IPS DF 4.7 (cell line): ENCODE measurements around the gene KCNE4.
A peak's percentile ranks its signal among the peaks of the same experiment; 100 is the strongest.

ENCODE experiments used
- DNase-seq: peaks from one replicate; pipeline ENCODE4 v3.0.0-alpha.2; 2013; ENCODE audit warnings: low spot score; ENCODE audit errors: extremely low read depth

The KCNE4 gene

GRCh38 chr2:223084873-223085272 lies 32.9 kb downstream of the KCNE4 start:
- DNase-seq, result no peak

DNA sequence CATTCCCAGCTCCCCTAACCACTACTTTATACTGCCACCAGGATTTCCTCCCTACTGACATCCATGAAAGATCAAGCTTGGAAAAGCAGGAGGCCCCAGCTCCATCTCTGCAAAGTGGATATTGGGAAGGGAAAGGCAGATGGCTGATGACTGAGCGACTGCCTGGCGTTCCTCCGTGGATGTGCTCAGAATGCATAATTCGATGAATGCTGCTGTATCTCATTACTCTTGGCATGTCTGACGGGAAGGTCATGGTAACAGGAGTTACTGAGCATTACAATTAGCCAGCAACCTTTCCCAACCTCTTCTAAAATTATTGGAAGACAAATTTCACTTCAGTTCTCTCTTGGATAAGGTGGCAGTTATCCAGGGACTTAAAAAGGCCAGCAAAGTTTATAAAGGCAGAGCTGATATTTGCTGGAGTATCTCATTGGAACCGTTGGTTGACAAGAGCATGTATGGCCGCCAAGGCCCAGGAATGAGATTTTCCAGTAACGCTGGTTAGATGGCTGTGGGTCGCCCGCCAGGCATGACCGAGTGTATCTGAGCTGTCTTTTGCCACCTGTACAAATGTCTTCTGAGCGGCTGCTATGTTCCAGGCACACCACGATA lies 34.5 kb downstream of the KCNE4 start:
- DNase-seq, result no peak

- DNase-seq, result no peak
These were observed 35.5 kb downstream of the KCNE4 start for GRCh38 chr2:223087466-223087865.

- DNase-seq, result no peak
These were observed 36.9 kb downstream of the KCNE4 start for GRCh38 chr2:223088866-223089265.

- no peak for DNase-seq
These were observed 38.0 kb downstream of the KCNE4 start for GRCh38 chr2:223090039-223090438.

GRCh38 chr2:223090540-223091235 lies 38.7 kb downstream of the KCNE4 start:
- no peak for DNase-seq

DNA sequence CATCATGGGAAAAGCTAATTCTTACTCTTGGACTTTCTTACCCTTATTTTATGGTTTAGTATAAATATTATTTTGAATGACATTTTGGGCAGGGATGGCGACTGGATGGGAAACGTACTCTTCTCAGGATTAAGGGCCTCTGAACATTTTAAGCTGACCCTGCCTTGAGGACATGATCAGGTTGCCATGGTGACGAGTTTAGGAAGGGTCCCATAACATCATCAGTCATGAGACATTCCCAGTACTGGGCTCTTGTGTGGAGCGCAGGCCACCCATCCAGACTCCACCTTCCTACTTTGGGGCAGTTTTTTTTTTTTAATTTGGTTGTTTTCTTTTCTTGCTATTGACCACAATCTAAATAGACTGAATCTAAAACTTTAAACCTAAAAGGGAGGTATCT lies 40.7 kb downstream of the KCNE4 start:
- DNase-seq, result no peak

- DNase-seq, result no peak
These were observed 41.6 kb downstream of the KCNE4 start for GRCh38 chr2:223093436-223094241.

DNA sequence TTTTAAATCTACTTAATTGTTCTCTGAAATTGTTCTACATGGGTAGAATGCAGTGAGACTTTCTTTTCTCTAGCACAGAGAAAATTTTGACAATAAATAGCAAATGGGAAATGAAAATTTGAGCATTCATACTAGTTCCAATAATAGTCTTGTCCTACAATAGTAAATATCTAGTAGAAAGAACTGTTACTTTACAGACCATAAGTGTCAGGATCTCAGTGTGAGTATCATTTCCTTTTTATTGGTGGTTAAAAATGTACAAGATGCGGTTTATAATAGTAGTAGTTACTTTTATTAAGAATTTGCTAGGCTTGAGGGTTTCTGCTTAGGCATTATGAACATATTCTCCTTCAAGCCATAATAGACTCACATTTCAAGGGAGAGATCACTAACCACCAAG lies 43.2 kb downstream of the KCNE4 start:
- no peak for DNase-seq

DNA sequence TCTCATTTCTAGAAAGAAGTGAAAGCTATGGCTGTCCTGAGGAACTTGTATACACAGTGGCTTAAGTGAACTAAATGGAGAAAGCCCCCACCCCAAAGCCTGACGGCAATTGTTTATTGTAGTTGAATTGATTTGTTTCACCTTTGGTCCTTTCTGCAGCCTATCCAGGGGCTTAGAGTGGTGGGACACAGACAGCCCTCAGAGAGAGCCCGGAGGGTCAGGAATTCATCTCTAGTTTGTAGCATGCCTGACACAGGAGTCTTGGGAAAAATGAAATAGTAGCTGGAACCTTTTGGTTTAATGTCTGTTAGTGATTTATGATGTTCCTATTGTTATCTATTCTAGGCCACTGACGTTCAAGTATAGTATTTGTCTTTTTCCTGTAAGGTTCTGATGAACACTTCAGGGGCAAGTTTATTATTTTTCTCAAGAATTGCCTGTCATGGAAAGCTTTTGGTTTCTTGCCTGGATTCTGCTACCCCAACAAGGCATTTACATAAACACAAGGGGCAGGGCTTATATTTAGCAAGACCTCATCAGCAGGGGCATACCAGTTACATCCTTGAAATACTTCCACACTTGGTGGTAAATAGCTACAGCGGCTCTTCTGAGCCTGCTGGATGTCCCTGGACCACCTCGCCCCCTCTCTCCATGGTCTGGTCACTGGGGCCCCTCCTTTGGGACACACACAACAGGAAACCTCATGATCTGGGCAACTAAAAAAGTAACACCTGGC lies 44.4 kb downstream of the KCNE4 start:
- DNase-seq, result no peak

DNA sequence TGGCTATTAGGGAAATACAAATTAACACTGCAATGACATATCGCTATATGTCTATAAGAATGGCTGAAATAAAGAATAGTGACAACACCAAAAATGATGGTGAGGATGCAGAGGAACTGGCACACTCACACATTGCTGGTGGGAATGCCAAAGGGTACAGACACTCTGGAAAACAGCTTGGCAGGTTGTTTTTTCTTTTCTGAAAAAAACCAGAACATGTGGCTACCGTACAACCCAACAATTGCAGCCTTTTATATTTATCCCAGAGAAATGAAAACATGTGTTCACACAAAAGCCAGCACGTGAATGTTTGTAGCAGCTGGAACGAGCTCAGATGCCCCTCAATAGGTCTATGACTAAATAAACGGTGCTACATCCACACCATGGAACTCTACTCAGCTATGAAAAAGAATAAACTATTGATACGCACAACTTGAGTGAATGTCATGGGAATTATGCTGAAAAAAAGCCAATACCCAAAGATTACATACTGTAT lies 45.9 kb downstream of the KCNE4 start:
- no peak for DNase-seq

- DNase-seq, result no peak
These were observed 47.6 kb downstream of the KCNE4 start for GRCh38 chr2:223099561-223099960.

GRCh38 chr2:223100061-223100511 lies 48.1 kb downstream of the KCNE4 start:
- no peak for DNase-seq

DNA sequence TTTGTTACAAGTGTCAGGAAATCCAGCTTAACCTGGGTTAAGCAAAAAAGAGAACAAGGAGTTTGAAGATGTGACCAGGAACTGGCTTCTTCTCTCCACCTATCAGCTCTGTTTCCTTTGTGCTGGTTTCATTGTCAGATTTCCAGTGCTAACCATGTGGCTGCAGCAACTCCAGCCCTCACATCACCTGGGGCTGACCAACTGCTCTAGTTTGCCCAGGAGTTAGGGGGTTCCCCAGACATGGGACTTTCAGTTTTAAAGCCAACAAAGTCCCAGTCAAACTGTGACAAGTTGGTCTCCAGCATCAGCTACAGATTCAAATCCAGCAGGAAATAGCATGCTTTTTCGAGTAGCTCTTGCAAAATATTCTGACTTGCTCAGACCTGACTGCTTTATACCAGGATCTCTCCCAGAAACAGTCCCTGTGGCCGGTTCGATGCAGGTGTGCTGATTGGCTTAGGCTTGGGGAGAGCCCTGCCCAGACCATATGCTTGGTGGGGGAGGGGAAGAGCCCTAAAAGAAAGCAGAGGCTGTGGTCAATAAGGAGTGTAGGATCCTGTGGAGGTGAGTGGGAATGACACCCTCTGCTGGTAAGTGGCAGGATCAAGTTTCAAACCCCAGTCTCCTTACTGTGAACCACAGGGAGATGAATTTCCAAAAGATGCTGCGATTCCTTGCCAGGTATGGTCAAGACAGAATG lies 49.5 kb downstream of the KCNE4 start:
- peak; percentile 90 for DNase-seq

DNA sequence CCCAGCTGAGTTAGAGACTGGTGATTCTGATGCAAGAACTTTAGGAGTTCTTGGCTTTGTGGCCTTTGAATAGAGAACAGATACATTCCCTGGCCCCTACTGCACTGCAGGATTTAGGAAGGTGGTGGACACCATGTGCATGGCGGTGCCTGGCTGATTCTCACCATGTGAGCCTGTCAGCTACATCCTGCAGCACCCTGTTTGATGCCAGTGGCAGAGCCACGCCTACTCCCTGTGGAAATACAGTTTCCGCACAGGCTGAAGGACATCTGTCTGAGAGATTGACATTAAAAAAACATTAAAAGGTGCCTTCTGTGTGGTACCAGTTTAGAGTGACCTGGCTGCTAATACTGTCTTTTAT lies 50.0 kb downstream of the KCNE4 start:
- DNase-seq, result no peak

- no peak for DNase-seq
These were observed 50.5 kb downstream of the KCNE4 start for GRCh38 chr2:223102450-223102849.

DNA sequence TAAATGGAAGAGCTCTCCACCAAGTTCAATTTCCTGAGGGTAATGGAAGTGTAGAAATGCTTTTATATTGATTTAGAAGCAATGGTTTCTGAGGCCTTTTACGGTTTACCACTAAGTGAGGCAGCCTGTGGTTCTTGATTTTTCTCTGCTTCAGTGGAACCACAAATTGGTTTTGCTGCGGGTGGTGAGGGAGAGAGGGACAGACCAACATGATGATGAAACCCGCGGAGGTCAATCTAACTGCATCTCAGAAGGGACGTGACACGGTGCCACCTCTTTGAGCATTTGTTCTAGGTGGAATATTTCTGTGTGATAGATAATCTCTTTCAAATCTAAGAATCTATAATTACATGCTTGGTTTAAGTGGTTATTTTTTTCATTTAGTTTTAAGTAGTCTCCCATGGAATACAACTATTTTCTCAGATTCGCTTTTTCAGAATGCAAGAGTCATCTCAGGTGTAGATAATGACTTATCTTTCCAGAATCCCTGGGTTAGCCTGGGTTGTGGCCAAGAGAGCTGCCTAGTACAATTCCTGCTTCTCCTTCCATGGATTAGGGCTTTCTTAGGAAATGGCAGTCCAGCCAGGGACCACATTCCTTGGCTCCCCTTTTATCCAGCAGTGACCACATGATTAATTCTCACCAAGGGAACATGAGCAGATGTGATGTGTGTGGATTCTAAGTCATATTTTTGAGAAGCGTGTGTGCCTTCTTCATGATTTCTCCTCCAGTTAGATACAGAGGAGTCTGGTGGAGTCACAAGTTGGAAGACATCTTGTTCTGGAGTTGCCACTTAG lies 52.5 kb downstream of the KCNE4 start:
- no peak for DNase-seq
